Measurements from ENCODE around the gene ZCCHC7. TPM values are rescaled to one million over a fixed set of nuclear protein-coding genes. Genes with fewer than 3 reads are reported as not detected.

The ZCCHC7 gene
- total RNA-seq, 1 experiment from 2014 or later = 31.2 TPM

- H3K27me3 ChIP-seq (ENCODE audit: insufficient read depth, low read length) = no peaks in the 10 kb centered on the region
- H3K4me2 ChIP-seq (ENCODE audit: low read length) = no peak overlapping the region
- intact Hi-C loops (cut with micrococcal nuclease) = no loop called here
- ChIA-PET CTCF (no interaction called here), RAD21 (ENCODE audit: low non-redundant PET in 1 of 2, low total read pairs in 2 of 2, uncharacterized antibody in 2 of 2, unreplicated experiment in 2 of 2) (no interaction called here), POLR2A (no interaction called here)
- H3K27ac ChIP-seq (ENCODE audit: low read depth, low read length) = no peak overlapping the region
- H4K20me1 ChIP-seq (ENCODE audit: insufficient read depth) = no peaks in the 10 kb centered on the region
- no peak overlapping the region for H3K9ac ChIP-seq (ENCODE audit: low read length)
- H2AFZ ChIP-seq (ENCODE audit: low read depth, low read length, poor library complexity, severe bottlenecking) = no peak overlapping the region
- no peaks in the 10 kb centered on the region for H3K36me3 ChIP-seq (ENCODE audit: control insufficient read depth in 1 of 2, insufficient read depth in 2 of 2, low read length in 2 of 2)
- no peaks in the 10 kb centered on the region for H3K79me2 ChIP-seq (ENCODE audit: insufficient read depth, low read length)
- BruUV-seq (replicated peaks) = no TSS peak
- TF ChIP-seq SRF (IDR thresholded peaks at IDR 0.05; ENCODE audit: low read depth) (no peak), ZFX (IDR thresholded peaks at IDR 0.05) (no peak), SIN3A (IDR thresholded peaks at IDR 0.05; ENCODE audit: low read depth) (no peak), POLR2AphosphoS5 (IDR thresholded peaks at IDR 0.05; ENCODE audit: low read depth, low read length) (no peak), EZH2phosphoT487 (IDR thresholded peaks at IDR 0.05; ENCODE audit: borderline replicate concordance) (no peak), EZH2 (IDR thresholded peaks at IDR 0.05) (no peak), ZBTB33 (IDR thresholded peaks at IDR 0.05; ENCODE audit: extremely low read depth, insufficient replicate concordance, low read length) (no peak), TCF7L2 (IDR thresholded peaks at IDR 0.05; ENCODE audit: borderline replicate concordance, extremely low read depth, insufficient read depth, insufficient read length) (no peak), POLR2A (IDR thresholded peaks at IDR 0.05; ENCODE audit: borderline replicate concordance, extremely low read depth, insufficient read depth, insufficient read length) (no peak), JUND (IDR thresholded peaks at IDR 0.05) (no peak), CBX3 (IDR thresholded peaks at IDR 0.05; ENCODE audit: low read depth) (no peak), YY1 (IDR thresholded peaks at IDR 0.05; ENCODE audit: extremely low read depth, insufficient replicate concordance, low read depth, low read length) (no peak), RAD21 (IDR thresholded peaks at IDR 0.05; ENCODE audit: low read depth) (no peak), CEBPB (IDR thresholded peaks at IDR 0.05; ENCODE audit: low read depth) (no peak), SP1 (IDR thresholded peaks at IDR 0.05; ENCODE audit: low read depth) (no peak), MAX (IDR thresholded peaks at IDR 0.05) (no peak), CTCF (IDR thresholded peaks at IDR 0.05 in 2 of 3, conservative IDR thresholded peaks at IDR 0.05 in 1 of 3; ENCODE audit: borderline replicate concordance in 1 of 3, insufficient read depth in 1 of 3, low read depth in 2 of 3, low read length in 2 of 3) (no peak)
- H3K9me2 ChIP-seq (ENCODE audit: insufficient read depth) = no peaks in the 10 kb centered on the region
- no peak overlapping the region for H3K4me3 ChIP-seq (replicated peaks in 1 of 2; ENCODE audit: low read depth in 1 of 2, low read length in 2 of 2)
- ATAC-seq = no peak
- no peak for DNase-seq (ENCODE audit: low read depth, low spot score)
- peaks cover 7 to 26% of the 10 kb centered on the region in 2 experiments for H3K4me1 ChIP-seq (ENCODE audit: control insufficient read depth in 1 of 2, insufficient read depth in 2 of 2, low read length in 2 of 2)
- H3K9me3 ChIP-seq (ENCODE audit: control insufficient read depth in 1 of 2, insufficient read depth in 1 of 2, low read depth in 1 of 2, low read length in 2 of 2) = no peaks in the 10 kb centered on the region
Observed at GRCh38 chr9:37405764-37406380, 285.5 kb downstream of the ZCCHC7 start.

Measured in HCT116 (cell line).